Neural progenitor cell (in vitro differentiated cells): ENCODE measurements around the gene SLC27A5. TPM values are rescaled to one million over a fixed set of nuclear protein-coding genes. Genes with fewer than 3 reads are reported as not detected.
A peak's percentile ranks its signal among the peaks of the same experiment; 100 is the strongest.

Source experiments
- DNase-seq: peaks from one replicate; pipeline ENCODE4 v3.0.0-alpha.2; 2016; ENCODE audit warnings: low spot score
- H2AFZ ChIP-seq: fragments of 200-600 bp; sonication (generic); replicated peaks from 2 replicates; pipeline ENCODE4 v1.6.1; 2016; ENCODE audit warnings: antibody characterized with exemption
- H3F3A ChIP-seq: fragments of 200-600 bp; sonication (generic); 2 replicates; pipeline ENCODE4 v1.6.1; 2016; ENCODE audit warnings: antibody characterized with exemption, low read depth
- H3K27ac ChIP-seq: fragments of 200-600 bp; sonication (generic); 2 replicates; pipeline ENCODE4 v1.5.1; 2016; ENCODE audit warnings: mild to moderate bottlenecking
- H3K27me3 ChIP-seq: fragments of 200-600 bp; sonication (generic); 2 replicates; pipeline ENCODE4 v1.6.1; 2016; ENCODE audit warnings: mild to moderate bottlenecking, moderate library complexity
- H3K36me3 ChIP-seq: fragments of 200-600 bp; sonication (generic); 2 replicates; pipeline ENCODE4 v1.5.1; 2016
- H3K4me1 ChIP-seq: fragments of 200-600 bp; sonication (generic); 2 replicates; pipeline ENCODE4 v1.6.1; 2016; ENCODE audit warnings: mixed run types
- H3K4me2 ChIP-seq: fragments of 200-600 bp; sonication (generic); 2 replicates; pipeline ENCODE4 v1.6.1; 2016
- H3K4me3 ChIP-seq: fragments of 200-600 bp; sonication (generic); 2 replicates; pipeline ENCODE4 v1.5.1; 2016
- H3K79me2 ChIP-seq: fragments of 200-600 bp; sonication (generic); 2 replicates; pipeline ENCODE4 v1.6.1; 2016; ENCODE audit warnings: low read depth
- H3K9ac ChIP-seq: fragments of 200-600 bp; sonication (generic); 2 replicates; pipeline ENCODE4 v1.6.1; 2016
- H3K9me3 ChIP-seq: fragments of 200-600 bp; sonication (generic); 2 replicates; pipeline ENCODE4 v1.5.1; 2016; ENCODE audit warnings: low read depth
- H4K20me1 ChIP-seq: fragments of 200-600 bp; sonication (generic); 2 replicates; pipeline ENCODE4 v1.6.1; 2016; ENCODE audit warnings: low read depth
- H3K27ac Mint-ChIP-seq: 3 replicates; pipeline ENCODE4 v1.8.0; 2021; ENCODE audit warnings: mixed read lengths
- H3K27me3 Mint-ChIP-seq: 2 replicates; pipeline ENCODE4 v1.8.0; 2022; ENCODE audit warnings: low read depth, mild to moderate bottlenecking, inconsistent platforms, moderate library complexity, mixed read lengths; ENCODE audit not compliant: insufficient read depth
- H3K36me3 Mint-ChIP-seq: 3 replicates; pipeline ENCODE4 v1.8.0; 2021; ENCODE audit warnings: mixed read lengths
- H3K4me1 Mint-ChIP-seq: 3 replicates; pipeline ENCODE4 v1.8.0; 2021; ENCODE audit warnings: mixed read lengths
- H3K4me3 Mint-ChIP-seq: 3 replicates; pipeline ENCODE4 v1.8.0; 2021; ENCODE audit warnings: mild to moderate bottlenecking, moderate library complexity, mixed read lengths
- H3K9me3 Mint-ChIP-seq: 3 replicates; pipeline ENCODE4 v1.8.0; 2020; ENCODE audit warnings: mixed read lengths
- CTCF ChIP-seq: fragments of 200-600 bp; sonication (generic); IDR thresholded peaks from 2 replicates; pipeline ENCODE4 v1.5.1; 2017; ENCODE audit warnings: antibody characterized with exemption, mild to moderate bottlenecking
- EZH2 ChIP-seq: fragments of 200-600 bp; sonication (generic); IDR thresholded peaks from 2 replicates; pipeline ENCODE4 v1.6.1; 2017; ENCODE audit warnings: antibody characterized with exemption, mild to moderate bottlenecking, moderate library complexity
- EZH2phosphoT487 ChIP-seq: fragments of 200-600 bp; sonication (generic); IDR thresholded peaks from 2 replicates; pipeline ENCODE4 v1.6.1; 2017; ENCODE audit warnings: antibody characterized with exemption
- total RNA-seq: library from RNA; depleted of rRNA; stranded (reverse); fragments of >200 nt; gene quantifications from 2 replicates; pipeline ENCODE4 v1.2.3, GENCODE V29; 2015; ENCODE audit warnings: low replicate concordance

Gene SLC27A5
- total RNA-seq, 1 donor from 2014 or later: 17.1 TPM

GRCh38 chr19:58557221-58558065, 45.7 kb upstream of the SLC27A5 start:
- no peak overlapping the region for H2AFZ ChIP-seq
- H3K4me1 Mint-ChIP-seq: peaks cover 51% of the 10 kb centered on the region
- peaks cover 52% of the 10 kb centered on the region for H3K79me2 ChIP-seq
- H3K27ac Mint-ChIP-seq: peak overlapping the region; percentile 96
- H3K27me3 ChIP-seq: peaks cover 7% of the 10 kb centered on the region
- DNase-seq: no peak
- H3K4me2 ChIP-seq: peak overlapping the region; percentile 98
- H3K27me3 Mint-ChIP-seq: peaks cover 20% of the 10 kb centered on the region
- H3K9me3 ChIP-seq: no peaks in the 10 kb centered on the region
- H3F3A ChIP-seq: peaks cover 76% of the 10 kb centered on the region
- H3K36me3 Mint-ChIP-seq: peaks cover 19% of the 10 kb centered on the region
- H3K4me3 ChIP-seq: peak overlapping the region; percentile 65
- peak overlapping the region; percentile 94 for H3K9ac ChIP-seq
- peaks cover 23% of the 10 kb centered on the region for H3K4me1 ChIP-seq
- no peaks in the 10 kb centered on the region for H3K36me3 ChIP-seq
- H3K4me3 Mint-ChIP-seq: peak overlapping the region; percentile 97
- TF ChIP-seq EZH2phosphoT487: no peak
- TF ChIP-seq EZH2: no peak
- no peak for TF ChIP-seq CTCF
- no peaks in the 10 kb centered on the region for H3K9me3 Mint-ChIP-seq
- H4K20me1 ChIP-seq: peaks cover 15% of the 10 kb centered on the region
- peak overlapping the region; percentile 61 for H3K27ac ChIP-seq

- no peak overlapping the region for H2AFZ ChIP-seq
- Mint-ChIP-seq H3K4me3 (peak overlapping the region; percentile 97), H3K9me3 (no peaks in the 10 kb centered on the region), H3K27me3 (peaks cover 20% of the 10 kb centered on the region), H3K36me3 (peaks cover 21% of the 10 kb centered on the region), H3K27ac (peak overlapping the region; percentile 90), H3K4me1 (peaks cover 51% of the 10 kb centered on the region)
- no peaks in the 10 kb centered on the region for H3K9me3 ChIP-seq
- H3F3A ChIP-seq: peaks cover 83% of the 10 kb centered on the region
- H3K4me3 ChIP-seq: peak overlapping the region; percentile 65
- peak overlapping the region; percentile 98 for H3K4me2 ChIP-seq
- H3K27ac ChIP-seq: no peak overlapping the region
- peaks cover 23% of the 10 kb centered on the region for H3K4me1 ChIP-seq
- peaks cover 53% of the 10 kb centered on the region for H3K79me2 ChIP-seq
- TF ChIP-seq EZH2phosphoT487: no peak
- TF ChIP-seq CTCF: no peak
- no peak for TF ChIP-seq EZH2
- peaks cover under 1% of the 10 kb centered on the region for H3K27me3 ChIP-seq
- H3K36me3 ChIP-seq: no peaks in the 10 kb centered on the region
- no peak for DNase-seq
- peak overlapping the region; percentile 94 for H3K9ac ChIP-seq
- H4K20me1 ChIP-seq: peaks cover 15% of the 10 kb centered on the region
Observed at GRCh38 chr19:58556622-58557220, 44.9 kb upstream of the SLC27A5 start.

- H3K27me3 Mint-ChIP-seq: peaks cover 19% of the 10 kb centered on the region
- Histone ChIP-seq H3K4me2 (no peak overlapping the region), H2AFZ (no peak overlapping the region), H3K4me3 (no peak overlapping the region), H3F3A (peaks cover 85% of the 10 kb centered on the region), H3K27ac (peak overlapping the region; percentile 78), H3K9me3 (no peaks in the 10 kb centered on the region), H4K20me1 (peaks cover 20% of the 10 kb centered on the region), H3K4me1 (peaks cover 23% of the 10 kb centered on the region), H3K27me3 (no peaks in the 10 kb centered on the region), H3K79me2 (peaks cover 53% of the 10 kb centered on the region), H3K36me3 (no peaks in the 10 kb centered on the region), H3K9ac (no peak overlapping the region)
- peaks cover 21% of the 10 kb centered on the region for H3K36me3 Mint-ChIP-seq
- H3K9me3 Mint-ChIP-seq: no peaks in the 10 kb centered on the region
- H3K4me1 Mint-ChIP-seq: peaks cover 51% of the 10 kb centered on the region
- TF ChIP-seq CTCF: no peak
- TF ChIP-seq EZH2phosphoT487: no peak
- TF ChIP-seq EZH2: no peak
- no peak for DNase-seq
- H3K4me3 Mint-ChIP-seq: peak overlapping the region; percentile 97
- peak overlapping the region; percentile 90 for H3K27ac Mint-ChIP-seq
Observed at GRCh38 chr19:58555920-58556621, 44.3 kb upstream of the SLC27A5 start.
